SU-DHL-6 (cell line): ENCODE measurements around the gene ZNF672.

Source experiments
- CTCF ChIP-seq: fragments of 200-600 bp; sonication (generic); IDR thresholded peaks from one replicate; pipeline ENCODE4 v1.5.1; 2017; ENCODE audit warnings: antibody characterized with exemption, mild to moderate bottlenecking, low read length, moderate library complexity; ENCODE audit not compliant: insufficient read depth, poor library complexity, severe bottlenecking
- EZH2phosphoT487 ChIP-seq: fragments of 200-600 bp; sonication (generic), shearing (Covaris generic); conservative IDR thresholded peaks from 2 replicates; pipeline ENCODE4 v1.6.1; 2018; ENCODE audit warnings: mild to moderate bottlenecking, antibody characterized with exemption, low read length, moderate library complexity, mixed read lengths

- TF ChIP-seq CTCF = no peak
- TF ChIP-seq EZH2phosphoT487 = no peak
Observed at GRCh38 chr1:248849637-248850036, 11.6 kb downstream of the ZNF672 start.
